Left lung (tissue), 10 donors: ENCODE results near the gene PRSS50. TPM values are rescaled to one million over a fixed set of nuclear protein-coding genes. Genes with fewer than 3 reads are reported as not detected.

Experiments used
- ATAC-seq: fragments of 200-7000 bp; cut with Tn5 transposase; one replicate; pipeline ENCODE4 v1.9.1; 2020; ENCODE audit warnings: moderate library complexity
- DNase-seq, 4 donors: peaks; one replicate each; pipeline ENCODE4 v3.0.0-alpha.2; 2013 to 2020
- H3K27ac ChIP-seq, 2 donors: fragments of 200-600 bp; sonication (generic) in 1 of 2; one replicate each; pipeline versions ENCODE4 v1.5.0 to v1.8.0; 2020 to 2021
- H3K27me3 ChIP-seq, 2 donors: fragments of 200-600 bp; sonication (generic) in 1 of 2; one replicate each; pipeline versions ENCODE4 v1.5.0 to v1.8.0; 2020 to 2021
- H3K36me3 ChIP-seq, 2 donors: fragments of 200-600 bp; sonication (generic) in 1 of 2; one replicate each; pipeline versions ENCODE4 v1.5.0 to v1.8.0; 2020 to 2021
- H3K4me1 ChIP-seq, 2 donors: fragments of 200-600 bp; one replicate each; pipeline ENCODE4 v1.8.0; 2021
- H3K4me3 ChIP-seq, 2 donors: fragments of 200-600 bp; sonication (generic) in 1 of 2; one replicate each; pipeline versions ENCODE4 v1.5.0 to v1.8.0; 2020 to 2021; ENCODE audit warnings: mild to moderate bottlenecking in 1 of 2
- H3K9me3 ChIP-seq, 2 donors: fragments of 200-600 bp; sonication (generic) in 1 of 2; one replicate each; pipeline versions ENCODE4 v1.5.0 to v1.8.0; 2020 to 2021
- intact Hi-C, 2 donors: fragments of 100-400 bp; cut with DNase I; formaldehyde crosslinking; loops; one replicate each; pipeline versions ENCODE4 v1.11.2 to v1.14.2; 2022
- polyA plus RNA-seq, 6 donors: library from polyadenylated mRNA; unstranded; fragments of 120-200 nt; gene quantifications; one replicate each; pipeline ENCODE4 v1.2.1, GENCODE V29; 2013; ENCODE audit not compliant: insufficient read length in 6 of 6
- total RNA-seq, 2 donors: library from RNA; stranded (reverse); fragmentation: NEBNext Ultra II Directional; extraction: Animal tissue kit (Norgen Biotek cat#: 25700); gene quantifications; one replicate each; pipeline ENCODE4 v1.2.1, GENCODE V29; 2021
- TF ChIP-seq, protein P1 (sequence below), 2 donors: fragments of 200-600 bp; sonication (generic) in 1 of 2; IDR thresholded peaks; one replicate each; pipeline versions ENCODE4 v1.5.0 to v1.8.0; 2021; ENCODE audit warnings: antibody characterized with exemption in 2 of 2
- donor health status: DM: no; HTN: yes; CAD: no.
- donor health status: DM: no; HTN: no; CAD: no.

Gene PRSS50
- total and polyA plus RNA-seq, 8 donors: 0.24 to 1.1 (median 0.66) TPM

DNA sequence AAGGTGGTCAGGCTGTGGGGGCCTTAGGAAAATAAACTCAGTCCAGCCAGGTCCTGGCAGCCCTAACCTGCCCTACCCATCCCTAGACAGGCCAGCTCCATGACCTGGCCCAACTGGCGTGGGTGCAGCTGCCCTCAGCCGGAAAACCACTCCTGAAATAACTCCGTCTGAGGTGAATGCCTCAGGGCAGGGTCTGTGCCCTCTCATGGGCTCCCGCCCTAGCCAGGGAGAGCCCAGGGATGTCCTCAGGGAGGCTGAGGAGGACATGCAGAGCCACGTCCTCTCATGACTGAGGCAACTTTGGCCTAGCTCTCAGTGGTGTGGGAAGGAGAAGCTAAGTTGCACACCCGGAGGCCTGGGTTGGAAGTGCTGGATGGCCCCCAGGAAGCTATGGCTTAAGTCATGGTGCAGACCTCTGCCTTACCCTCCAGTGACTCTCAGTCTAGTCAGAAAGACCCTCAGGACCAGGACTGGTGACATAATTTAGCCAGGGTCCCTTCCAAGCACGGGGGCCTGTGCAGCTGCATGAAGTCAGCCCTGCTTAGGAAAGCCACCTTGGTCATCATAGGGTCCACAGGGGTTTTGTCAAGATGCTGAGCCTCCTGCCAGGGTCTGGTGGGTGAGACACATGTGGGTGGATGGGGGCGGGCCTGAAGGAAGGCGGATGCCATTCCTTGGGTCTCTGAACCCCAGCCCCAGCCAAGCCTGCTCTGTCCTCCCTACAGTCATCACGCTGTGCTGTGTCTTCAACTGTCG is 9.1 kb downstream of the PRSS50 start:
- intact Hi-C loops: loop anchor here in 1 of 2 donors (5.0 kb wide), 1 partner anchor 199 kb away; no protein-coding TSS in a partner anchor
- ATAC-seq (no peak), DNase-seq (no peak)
- H3K4me3 ChIP-seq: no peak overlapping the region
- peaks cover 0 to 9% of the 10 kb centered on the region in 2 donors for H3K27me3 ChIP-seq
- no peaks in the 10 kb centered on the region for H3K36me3 ChIP-seq
- no peak overlapping the region for H3K27ac ChIP-seq
- TF ChIP-seq, protein P1, sequence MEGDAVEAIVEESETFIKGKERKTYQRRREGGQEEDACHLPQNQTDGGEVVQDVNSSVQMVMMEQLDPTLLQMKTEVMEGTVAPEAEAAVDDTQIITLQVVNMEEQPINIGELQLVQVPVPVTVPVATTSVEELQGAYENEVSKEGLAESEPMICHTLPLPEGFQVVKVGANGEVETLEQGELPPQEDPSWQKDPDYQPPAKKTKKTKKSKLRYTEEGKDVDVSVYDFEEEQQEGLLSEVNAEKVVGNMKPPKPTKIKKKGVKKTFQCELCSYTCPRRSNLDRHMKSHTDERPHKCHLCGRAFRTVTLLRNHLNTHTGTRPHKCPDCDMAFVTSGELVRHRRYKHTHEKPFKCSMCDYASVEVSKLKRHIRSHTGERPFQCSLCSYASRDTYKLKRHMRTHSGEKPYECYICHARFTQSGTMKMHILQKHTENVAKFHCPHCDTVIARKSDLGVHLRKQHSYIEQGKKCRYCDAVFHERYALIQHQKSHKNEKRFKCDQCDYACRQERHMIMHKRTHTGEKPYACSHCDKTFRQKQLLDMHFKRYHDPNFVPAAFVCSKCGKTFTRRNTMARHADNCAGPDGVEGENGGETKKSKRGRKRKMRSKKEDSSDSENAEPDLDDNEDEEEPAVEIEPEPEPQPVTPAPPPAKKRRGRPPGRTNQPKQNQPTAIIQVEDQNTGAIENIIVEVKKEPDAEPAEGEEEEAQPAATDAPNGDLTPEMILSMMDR (IDR thresholded peaks at IDR 0.05): no peak
- H3K9me3 ChIP-seq: no peaks in the 10 kb centered on the region
- H3K4me1 ChIP-seq: no peaks in the 10 kb centered on the region

DNA sequence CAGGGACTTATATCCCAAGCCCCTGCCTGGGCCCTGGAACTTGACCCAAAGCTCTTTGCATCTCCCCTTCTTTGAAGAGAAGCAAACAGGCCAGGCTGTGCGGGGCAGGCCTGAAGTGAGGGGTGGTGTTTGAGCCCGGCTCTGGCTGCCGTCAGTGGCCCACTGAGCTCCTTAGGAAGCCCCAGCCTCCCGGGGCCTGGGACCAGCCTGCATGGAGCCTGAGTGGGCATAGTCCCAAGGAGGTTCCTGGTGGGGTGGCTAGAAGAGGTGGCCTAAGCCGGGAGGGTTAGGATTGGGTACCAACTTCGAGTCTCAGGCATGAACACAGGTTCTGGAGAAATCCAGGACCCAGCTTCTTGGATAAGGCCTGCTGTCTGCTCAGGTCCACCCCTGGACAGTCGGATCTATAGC is 10.1 kb downstream of the PRSS50 start:
- Histone ChIP-seq H3K9me3 (no peaks in the 10 kb centered on the region), H3K36me3 (no peaks in the 10 kb centered on the region), H3K4me1 (no peaks in the 10 kb centered on the region), H3K27me3 (peaks cover 0 to 14% of the 10 kb centered on the region in 2 donors), H3K27ac (no peak overlapping the region), H3K4me3 (no peak overlapping the region)
- ATAC-seq: no peak
- intact Hi-C loops: loop anchor here in 1 of 2 donors (5.0 kb wide), 1 partner anchor 200 kb away; no protein-coding TSS in a partner anchor
- TF ChIP-seq, protein P1 (IDR thresholded peaks at IDR 0.05): no peak
- DNase-seq: peak in 1 of 4 donors; percentile 70

DNA sequence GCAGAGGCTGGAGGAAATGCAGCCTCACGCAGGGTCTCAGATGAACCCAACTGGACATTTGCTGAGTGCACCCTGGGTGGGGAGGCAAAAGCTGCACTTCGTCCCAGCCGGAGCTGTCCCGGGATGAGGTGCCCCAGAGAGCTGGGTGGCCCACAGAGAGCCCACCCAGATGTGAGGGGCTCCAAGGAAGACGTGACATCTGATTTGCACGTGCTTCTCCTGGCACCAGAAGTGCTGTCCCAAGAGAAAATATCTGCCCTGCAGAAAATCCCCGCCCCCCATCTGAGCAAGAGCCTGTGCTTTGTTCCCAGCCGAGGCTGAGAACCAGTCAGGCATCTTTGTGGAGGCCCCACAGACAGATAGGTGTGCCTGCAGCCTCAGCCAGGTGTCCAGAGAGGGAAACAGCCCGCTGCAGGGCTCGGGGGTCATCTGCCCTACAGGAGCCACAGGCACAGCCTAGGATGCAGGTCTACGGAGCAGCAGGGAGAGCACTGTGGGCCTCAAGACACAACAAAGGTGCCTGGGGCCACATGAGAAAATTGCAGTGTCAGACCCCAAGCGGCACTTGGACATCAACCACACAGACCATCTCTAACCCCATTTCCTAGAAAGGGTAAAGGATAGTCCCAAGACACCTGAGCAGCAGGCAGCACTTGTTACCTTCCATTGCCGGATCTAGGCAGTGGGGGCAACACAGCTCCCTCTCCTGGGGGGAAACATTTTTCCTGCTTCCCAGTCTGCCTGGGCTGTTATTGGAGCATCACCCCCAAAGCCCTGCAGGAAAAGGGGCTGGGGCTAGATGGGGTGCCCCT is 10.7 kb downstream of the PRSS50 start:
- ATAC-seq: no peak
- Histone ChIP-seq H3K4me1 (no peaks in the 10 kb centered on the region), H3K9me3 (no peaks in the 10 kb centered on the region), H3K27me3 (peaks cover 0 to 21% of the 10 kb centered on the region in 2 donors), H3K36me3 (no peaks in the 10 kb centered on the region), H3K4me3 (no peak overlapping the region), H3K27ac (no peak overlapping the region)
- intact Hi-C loops: loop anchor here in 1 of 2 donors (5.0 kb wide), 1 partner anchor 200 kb away; no protein-coding TSS in a partner anchor
- TF ChIP-seq, protein P1 (IDR thresholded peaks at IDR 0.05): no peak
- no peak for DNase-seq

DNA sequence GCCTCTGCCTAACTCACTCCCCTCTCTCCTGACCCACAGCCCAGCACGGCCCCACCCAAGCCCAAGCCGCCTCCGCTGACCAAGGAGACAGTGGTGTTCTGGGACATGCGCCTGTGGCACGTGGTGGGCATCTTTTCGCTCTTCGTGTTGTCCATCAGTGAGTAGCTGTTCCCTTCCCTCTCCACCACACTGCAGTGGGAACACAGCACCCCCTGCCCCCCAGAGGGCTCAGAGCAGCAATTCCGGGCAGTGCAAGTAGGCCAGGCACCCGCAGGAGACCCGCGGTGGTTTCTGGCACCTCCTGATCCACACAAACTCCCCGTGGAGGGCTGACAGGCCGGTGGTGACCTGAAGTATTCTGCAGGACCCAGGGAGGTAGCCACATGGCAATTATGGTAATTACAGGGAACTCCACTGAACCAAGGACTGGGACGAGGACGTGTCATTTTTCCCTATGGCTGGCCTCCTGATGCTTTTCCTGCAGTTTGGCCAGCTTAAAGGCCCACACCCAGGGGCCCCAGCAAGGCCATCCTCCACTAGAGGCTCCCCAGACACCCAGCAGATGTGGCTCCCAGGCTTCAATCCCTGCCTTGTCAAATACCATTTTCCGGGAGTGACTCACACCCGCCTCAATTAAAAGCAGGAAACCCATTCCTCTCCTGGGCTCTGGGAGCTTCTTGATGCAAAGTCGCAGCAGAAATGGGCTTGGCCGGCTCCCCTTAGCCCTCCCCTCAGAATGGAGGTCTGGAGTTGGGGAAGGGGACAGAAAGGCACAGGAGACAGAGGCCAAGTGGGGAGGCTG is 11.7 kb downstream of the PRSS50 start:
- ATAC-seq: no peak
- peak in 2 of 4 donors; percentile 27 to 67 for DNase-seq
- intact Hi-C loops: loop anchor here in 1 of 2 donors (5.0 kb wide), 1 partner anchor 201 kb away; no protein-coding TSS in a partner anchor

More for the DNA sequence above, 11.7 kb downstream of the PRSS50 start:
- Histone ChIP-seq H3K27ac (no peak overlapping the region), H3K27me3 (peaks cover 6 to 31% of the 10 kb centered on the region in 2 donors), H3K36me3 (no peaks in the 10 kb centered on the region), H3K9me3 (no peaks in the 10 kb centered on the region), H3K4me1 (peaks cover 0 to 9% of the 10 kb centered on the region in 2 donors), H3K4me3 (no peak overlapping the region)
- TF ChIP-seq, protein P1 (IDR thresholded peaks at IDR 0.05): no peak
